Omental fat pad (tissue), 4 donors: ENCODE measurements around the gene ADAP1. TPM values are rescaled to one million over a fixed set of nuclear protein-coding genes. Genes with fewer than 3 reads are reported as not detected.
"Not testable (repeated sequence)": the region's sequence is repeated elsewhere in the genome, so short reads cannot be mapped to it uniquely, and the experiment has no call there.

Experiments used
- ATAC-seq: fragments of 150-250 bp; one replicate; pipeline ENCODE4 v1.9.1; 2016; ENCODE audit warnings: mild to moderate bottlenecking, moderate library complexity; ENCODE audit not compliant: low FRiP score
- DNase-seq: peaks from one replicate; pipeline ENCODE4 v3.0.0-alpha.2; 2019; ENCODE audit warnings: low spot score
- total RNA-seq, 4 donors: library from RNA; depleted of rRNA; stranded (reverse); fragments of >200 nt; gene quantifications; one replicate each; pipeline ENCODE4 v1.1.0, GENCODE V29; 2016
- TF ChIP-seq, protein P1 (sequence below), 3 donors: fragments of 450-650 bp; IDR thresholded peaks; one replicate each; pipeline ENCODE4 v1.5.1; 2016 to 2017; ENCODE audit warnings: antibody characterized with exemption in 3 of 3, mild to moderate bottlenecking in 3 of 3, moderate library complexity in 2 of 3

The ADAP1 gene
- total RNA-seq, 4 donors from 2014 or later: 6.7 to 21.7 (median 14.4) TPM

DNA sequence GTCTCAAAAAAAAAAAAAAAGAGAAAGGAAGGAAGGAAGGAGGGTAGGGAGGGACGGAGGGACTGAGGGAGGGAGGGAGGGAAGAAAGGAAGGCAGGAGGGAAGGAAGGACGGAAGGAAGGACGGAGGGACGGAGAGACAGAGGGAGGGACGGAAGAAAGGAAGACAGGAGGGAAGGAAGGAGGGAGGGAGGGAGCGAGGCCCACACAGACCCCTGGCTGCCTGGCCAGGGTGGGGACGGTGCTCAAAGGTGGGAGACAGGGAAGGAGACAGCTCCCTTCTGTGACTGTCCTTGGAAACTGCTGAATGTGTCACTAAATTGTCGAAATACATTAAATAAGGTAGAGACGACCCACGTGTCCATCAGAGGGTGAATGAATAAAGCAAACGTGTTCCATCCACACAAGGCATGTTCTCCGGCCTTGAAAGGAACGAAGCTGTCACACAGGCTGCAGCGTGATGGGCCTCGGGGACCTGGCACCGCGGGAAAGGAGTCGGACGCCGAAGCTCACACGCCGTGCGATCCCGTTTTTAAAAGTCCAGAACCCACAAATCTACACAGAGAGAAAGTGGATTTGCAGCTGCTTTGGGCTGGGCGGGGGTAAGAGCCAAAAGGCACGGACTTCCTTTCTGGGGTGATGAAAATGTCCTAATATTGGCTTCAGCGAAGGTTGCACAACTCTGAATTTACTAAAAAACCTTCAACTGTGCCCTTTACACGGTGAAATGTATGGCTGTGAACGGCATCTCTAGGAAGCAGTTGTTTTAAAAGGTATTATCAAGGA is 23.3 kb downstream of the ADAP1 start:
- TF ChIP-seq, protein P1, sequence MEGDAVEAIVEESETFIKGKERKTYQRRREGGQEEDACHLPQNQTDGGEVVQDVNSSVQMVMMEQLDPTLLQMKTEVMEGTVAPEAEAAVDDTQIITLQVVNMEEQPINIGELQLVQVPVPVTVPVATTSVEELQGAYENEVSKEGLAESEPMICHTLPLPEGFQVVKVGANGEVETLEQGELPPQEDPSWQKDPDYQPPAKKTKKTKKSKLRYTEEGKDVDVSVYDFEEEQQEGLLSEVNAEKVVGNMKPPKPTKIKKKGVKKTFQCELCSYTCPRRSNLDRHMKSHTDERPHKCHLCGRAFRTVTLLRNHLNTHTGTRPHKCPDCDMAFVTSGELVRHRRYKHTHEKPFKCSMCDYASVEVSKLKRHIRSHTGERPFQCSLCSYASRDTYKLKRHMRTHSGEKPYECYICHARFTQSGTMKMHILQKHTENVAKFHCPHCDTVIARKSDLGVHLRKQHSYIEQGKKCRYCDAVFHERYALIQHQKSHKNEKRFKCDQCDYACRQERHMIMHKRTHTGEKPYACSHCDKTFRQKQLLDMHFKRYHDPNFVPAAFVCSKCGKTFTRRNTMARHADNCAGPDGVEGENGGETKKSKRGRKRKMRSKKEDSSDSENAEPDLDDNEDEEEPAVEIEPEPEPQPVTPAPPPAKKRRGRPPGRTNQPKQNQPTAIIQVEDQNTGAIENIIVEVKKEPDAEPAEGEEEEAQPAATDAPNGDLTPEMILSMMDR (IDR thresholded peaks at IDR 0.05): no peak
- ATAC-seq: no peak
- DNase-seq: no peak

DNA sequence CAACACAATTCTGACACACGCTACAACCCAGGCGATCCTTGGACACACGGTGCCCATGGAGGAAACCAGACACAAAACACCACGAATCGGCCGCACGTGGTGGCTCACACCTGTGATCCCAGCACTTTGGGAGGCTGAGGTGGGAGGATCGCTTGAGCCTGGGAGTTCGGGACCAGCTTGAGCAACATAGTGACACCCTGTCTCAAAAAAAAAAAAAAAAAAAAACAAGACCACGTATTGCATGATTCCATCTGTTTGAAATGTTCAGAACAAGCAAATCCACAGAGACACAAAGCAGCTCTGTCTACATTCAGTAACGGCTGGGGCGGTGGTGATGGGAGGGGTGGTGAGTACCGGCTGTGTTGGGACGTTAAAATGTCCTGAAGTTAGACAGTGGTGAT is 25.2 kb downstream of the ADAP1 start:
- no peak for ATAC-seq
- no peak for DNase-seq
- TF ChIP-seq, protein P1 (IDR thresholded peaks at IDR 0.05): no peak

DNA sequence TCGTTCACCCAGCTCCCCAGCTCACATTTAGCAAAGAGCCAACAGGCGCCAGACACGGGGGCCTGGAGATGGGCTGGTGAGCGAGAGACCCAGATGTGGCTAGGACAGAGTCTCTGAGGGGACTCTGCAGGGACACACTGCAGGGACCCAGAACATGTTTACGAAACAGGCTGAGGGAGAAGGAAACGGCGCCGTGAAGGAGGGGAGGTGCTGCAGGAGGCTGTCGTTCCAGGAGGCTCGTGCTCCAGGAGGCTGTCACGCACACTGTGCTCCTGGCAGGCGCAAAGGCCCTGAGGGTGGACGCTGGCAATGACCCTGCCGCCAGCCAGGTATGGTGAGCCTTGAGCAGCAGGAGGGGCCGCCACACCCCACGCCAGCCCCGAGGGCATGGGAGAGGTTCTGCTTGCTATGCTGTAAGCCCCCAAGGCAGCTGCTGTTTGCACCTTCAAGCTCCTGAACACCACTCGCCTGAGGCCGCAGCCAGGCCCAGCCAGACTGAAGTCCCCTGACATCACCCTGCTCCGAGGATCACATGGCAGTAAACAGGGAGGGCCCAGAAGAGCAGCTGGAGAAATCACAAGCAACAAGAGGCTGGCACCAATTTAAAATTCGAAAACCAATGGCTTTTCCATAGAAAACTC is 27.3 kb downstream of the ADAP1 start:
- no peak for ATAC-seq
- DNase-seq: no peak
- TF ChIP-seq, protein P1 (IDR thresholded peaks at IDR 0.05): no peak

DNA sequence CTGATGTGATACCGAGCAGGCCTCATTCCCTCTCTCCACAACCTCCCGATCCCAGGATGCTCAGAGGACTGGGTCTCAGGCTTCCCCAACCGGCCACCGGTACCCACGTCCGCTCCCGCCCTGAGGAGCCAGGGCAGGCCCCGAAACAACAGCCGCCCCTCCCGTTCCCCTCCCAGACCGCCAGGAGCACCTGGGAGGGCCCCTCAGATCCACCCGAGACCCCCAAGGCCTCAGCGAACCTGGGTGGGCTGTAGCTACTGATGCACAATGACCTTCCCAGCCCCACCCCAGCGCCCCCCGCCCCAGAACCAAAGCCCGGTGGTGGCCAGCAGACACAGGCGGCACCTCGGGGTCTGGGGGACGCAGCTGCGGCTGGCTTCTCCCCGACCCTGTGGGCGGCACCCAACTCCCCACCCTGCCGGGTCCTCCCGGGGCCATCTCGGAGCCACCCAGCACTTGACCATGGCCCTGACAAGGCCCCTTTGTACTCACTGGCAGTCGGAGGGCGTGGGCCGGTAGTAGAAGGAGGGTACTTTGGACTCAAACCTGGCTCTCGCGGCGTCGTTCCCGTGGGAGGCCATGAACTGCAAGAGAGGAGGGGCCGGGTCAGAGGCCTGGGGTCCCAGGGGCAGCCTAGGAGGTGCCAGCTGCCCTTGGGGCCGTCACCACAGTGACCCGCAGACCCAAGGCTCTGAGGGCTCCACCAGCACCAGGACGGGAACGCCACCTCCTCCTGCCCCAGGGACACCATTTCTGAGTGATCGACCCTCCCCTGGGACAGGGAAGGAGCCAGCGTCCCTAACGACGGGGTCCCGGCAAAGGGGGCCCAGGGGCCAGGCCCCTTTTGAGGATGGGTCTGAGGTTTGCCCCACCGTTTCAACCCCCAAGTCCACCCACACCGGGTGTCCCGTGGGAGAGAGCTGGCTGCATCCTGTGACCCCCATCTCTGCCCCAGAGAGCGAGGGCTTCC is 28.1 kb downstream of the ADAP1 start:
- ATAC-seq (no peak), DNase-seq (no peak)
- TF ChIP-seq, protein P1 (IDR thresholded peaks at IDR 0.05): no peak

DNA sequence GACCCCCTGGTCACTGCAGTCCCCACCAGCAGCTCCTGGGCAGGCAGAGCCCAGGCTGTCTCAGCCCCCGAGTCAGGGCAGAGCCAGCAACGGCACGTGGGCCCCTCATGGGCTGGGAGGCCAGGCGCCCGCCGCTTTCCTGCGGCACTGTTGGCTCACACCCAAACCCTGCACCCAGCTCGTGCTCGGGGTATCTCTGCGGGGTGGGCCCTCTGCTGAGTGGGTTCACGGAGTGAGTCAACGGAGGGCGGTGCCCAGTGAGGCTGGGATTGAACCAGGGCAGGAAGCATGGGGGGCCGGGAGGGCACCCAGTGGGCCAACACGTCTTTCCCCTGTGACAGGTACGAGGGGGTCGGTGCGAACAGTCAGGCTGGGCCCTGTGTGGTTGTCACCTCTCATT is 28.9 kb downstream of the ADAP1 start:
- ATAC-seq (no peak), DNase-seq (no peak)
- TF ChIP-seq, protein P1 (IDR thresholded peaks at IDR 0.05): no peak

DNA sequence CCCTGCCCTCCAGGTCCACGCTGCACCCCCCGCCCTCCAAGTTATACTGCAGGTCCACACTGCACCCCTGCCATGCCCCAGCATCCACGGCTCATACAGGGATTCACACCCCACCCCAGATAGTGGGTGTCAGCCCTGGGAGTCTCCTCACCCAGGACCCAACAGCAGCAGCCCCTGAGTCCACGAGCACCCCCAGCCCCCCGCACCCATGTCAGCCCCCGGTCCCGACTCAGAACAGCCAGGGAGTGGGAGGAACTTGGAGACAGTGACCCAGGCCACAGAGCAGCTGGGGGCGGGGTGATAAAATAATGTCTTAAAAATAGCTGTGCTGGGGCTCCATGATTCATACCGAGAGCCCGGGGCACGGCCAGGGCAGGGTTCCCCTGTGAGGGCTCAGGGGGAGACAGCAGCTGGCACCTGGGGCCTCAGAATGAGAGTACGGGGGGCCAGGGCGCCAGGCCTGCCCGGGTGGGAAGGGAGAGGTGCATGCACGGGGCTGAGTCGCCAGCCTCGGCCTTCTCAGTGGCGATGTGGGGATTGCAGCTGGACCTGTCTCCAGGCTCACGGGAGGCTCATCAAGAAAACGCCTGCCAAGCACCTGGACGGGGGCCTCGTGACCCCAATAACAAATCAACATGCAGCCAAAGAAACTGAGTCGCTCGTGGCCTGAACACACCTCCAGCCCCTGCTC is 29.8 kb downstream of the ADAP1 start:
- no peak for ATAC-seq
- no peak for DNase-seq
- TF ChIP-seq, protein P1 (IDR thresholded peaks at IDR 0.05): no peak

DNA sequence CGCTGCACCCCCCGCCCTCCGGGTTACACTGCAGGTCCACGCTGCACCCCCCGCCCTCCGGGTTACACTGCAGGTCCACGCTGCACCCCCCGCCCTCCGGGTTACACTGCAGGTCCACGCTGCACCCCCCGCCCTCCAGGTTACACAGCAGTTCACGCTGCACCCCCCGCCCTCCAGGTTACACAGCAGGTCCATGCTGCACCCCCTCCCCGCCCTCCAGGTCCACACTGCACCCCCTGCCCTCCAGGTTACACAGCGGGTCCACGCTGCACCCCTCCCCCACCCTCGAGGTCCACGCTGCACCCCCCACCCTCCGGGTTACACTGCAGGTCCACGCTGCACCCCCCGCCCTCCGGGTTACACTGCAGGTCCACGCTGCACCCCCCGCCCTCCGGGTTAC is 30.4 kb downstream of the ADAP1 start:
- DNase-seq, ATAC-seq: not testable (repeated sequence)
